ENCODE data around the gene FBRSL1. TPM values are rescaled to one million over a fixed set of nuclear protein-coding genes. Genes with fewer than 3 reads are reported as not detected.
A peak's percentile ranks its signal among the peaks of the same experiment; 100 is the strongest.

Gene FBRSL1
- total RNA-seq, 3 donors from 2014 or later (not counting 1 experiment from before 2014, with no cell fraction given) = 67.5 to 78.0 (median 76.2) TPM

DNA sequence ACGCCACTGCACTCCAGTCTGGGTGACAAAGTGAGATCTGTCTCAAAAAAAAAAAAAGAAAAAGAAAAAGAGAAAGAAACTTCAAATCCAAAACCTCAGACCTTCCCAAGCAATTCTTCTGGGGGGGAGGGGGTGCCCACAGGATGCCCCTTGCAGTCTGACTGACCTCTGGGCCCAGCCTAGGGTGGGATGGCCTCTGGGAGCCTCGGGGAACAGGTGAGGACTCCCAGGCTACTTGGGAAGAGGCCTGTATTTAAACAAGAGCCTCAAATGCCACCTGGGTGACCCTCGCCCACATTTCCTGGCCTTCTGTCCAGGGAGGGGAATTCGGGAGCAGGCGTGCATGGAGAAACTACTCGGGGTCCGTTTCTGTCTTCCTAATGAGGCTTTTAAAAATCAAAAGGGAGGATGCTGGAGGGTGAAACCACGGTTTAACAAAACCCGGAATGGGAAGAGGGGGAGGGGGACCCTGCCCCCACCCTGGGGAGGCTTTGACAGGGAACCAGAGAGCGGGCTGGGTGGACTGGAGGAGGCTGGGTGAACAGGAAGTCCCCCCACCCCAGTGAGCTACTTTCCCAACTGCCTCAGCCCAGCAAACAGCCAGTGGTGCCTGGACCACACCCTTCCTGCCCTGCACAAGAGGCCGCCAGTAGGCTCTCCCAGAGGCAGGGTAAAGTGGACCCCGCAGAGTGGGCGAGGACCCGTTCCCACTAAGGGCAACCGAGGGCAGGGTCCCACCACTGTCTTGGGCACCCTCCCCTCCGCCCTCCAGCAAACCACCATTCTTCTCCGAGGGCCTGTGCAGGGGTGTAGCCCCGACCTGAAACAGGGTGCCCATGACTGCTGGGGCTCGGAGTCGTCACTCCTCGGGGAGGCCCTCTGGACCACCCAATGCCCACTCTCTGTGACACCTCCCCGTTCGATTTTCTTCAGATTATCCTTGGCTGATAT, 1.5 kb upstream of the FBRSL1 start:
- H3K4me1 ChIP-seq (ENCODE audit: control insufficient read depth, insufficient read depth, low read length) = peaks cover 53% of the 10 kb centered on the region
- H3K36me3 ChIP-seq (ENCODE audit: control insufficient read depth, insufficient read depth, low read length) = no peaks in the 10 kb centered on the region
- peak in 1 of 3 donors; percentile 1 for ATAC-seq
- Mint-ChIP-seq H3K27ac (peak overlapping the region; percentile 94), H3K4me3 (peak overlapping the region; percentile 94), H3K27me3 (ENCODE audit: low read depth in 2 of 2) (no peaks in the 10 kb centered on the region), H3K36me3 (no peaks in the 10 kb centered on the region), H3K4me1 (peaks cover 46 to 62% of the 10 kb centered on the region in 2 donors), H3K9me3 (no peaks in the 10 kb centered on the region)
- peak overlapping the region; percentile 92 for H3K27ac ChIP-seq (ENCODE audit: low read length)
- peak; percentile 35 to 65 for DNase-seq
- H3K4me3 ChIP-seq (ENCODE audit: low read length) = peak overlapping the region; percentile 57
- WGBS (ENCODE audit: insufficient coverage) = 5% methylated on average over 23 of the region's 23 CpGs
- no peaks in the 10 kb centered on the region for H3K27me3 ChIP-seq (ENCODE audit: control insufficient read depth, insufficient read depth, low read length)
- intact Hi-C loops (cut with micrococcal nuclease) = no loop called here
- TF ChIP-seq, protein P1, sequence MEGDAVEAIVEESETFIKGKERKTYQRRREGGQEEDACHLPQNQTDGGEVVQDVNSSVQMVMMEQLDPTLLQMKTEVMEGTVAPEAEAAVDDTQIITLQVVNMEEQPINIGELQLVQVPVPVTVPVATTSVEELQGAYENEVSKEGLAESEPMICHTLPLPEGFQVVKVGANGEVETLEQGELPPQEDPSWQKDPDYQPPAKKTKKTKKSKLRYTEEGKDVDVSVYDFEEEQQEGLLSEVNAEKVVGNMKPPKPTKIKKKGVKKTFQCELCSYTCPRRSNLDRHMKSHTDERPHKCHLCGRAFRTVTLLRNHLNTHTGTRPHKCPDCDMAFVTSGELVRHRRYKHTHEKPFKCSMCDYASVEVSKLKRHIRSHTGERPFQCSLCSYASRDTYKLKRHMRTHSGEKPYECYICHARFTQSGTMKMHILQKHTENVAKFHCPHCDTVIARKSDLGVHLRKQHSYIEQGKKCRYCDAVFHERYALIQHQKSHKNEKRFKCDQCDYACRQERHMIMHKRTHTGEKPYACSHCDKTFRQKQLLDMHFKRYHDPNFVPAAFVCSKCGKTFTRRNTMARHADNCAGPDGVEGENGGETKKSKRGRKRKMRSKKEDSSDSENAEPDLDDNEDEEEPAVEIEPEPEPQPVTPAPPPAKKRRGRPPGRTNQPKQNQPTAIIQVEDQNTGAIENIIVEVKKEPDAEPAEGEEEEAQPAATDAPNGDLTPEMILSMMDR (IDR thresholded peaks at IDR 0.05) = no peak
- no peaks in the 10 kb centered on the region for H3K9me3 ChIP-seq (ENCODE audit: control insufficient read depth, insufficient read depth, low read length)

DNA sequence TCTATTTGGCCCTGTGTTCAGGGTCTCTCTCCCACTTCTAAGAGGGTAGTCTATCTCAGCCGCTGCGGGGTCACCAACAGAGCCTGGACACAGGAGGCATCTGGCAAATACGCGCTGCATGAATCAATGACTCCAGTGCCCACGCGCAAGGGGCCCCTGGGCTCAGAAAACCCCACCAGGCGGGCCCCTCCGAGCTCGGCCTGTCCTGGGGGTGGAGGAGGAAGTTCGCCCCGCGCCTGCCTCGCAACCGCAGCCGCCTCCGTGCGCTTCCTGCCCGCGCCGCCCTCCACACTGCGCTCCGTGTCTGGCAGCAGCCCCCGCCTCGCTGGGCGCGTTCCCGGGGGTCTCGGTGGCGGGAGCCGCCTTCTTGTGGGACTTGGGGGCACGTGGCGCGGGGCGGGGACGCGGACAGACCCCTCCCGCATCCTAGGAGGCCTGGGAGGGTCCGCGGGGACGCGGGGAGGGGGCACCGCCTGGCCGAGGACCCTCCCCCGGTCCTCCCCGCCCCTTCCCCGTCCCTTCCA, 811 bp upstream of the FBRSL1 start:
- intact Hi-C loops (cut with micrococcal nuclease) = no loop called here
- TF ChIP-seq, protein P1 (IDR thresholded peaks at IDR 0.05) = no peak
- peak overlapping the region; percentile 94 for H3K27ac Mint-ChIP-seq
- under 1% methylated on average over 46 of the region's 46 CpGs for WGBS (ENCODE audit: insufficient coverage)
- Histone ChIP-seq H3K9me3 (ENCODE audit: control insufficient read depth, insufficient read depth, low read length) (no peaks in the 10 kb centered on the region), H3K4me1 (ENCODE audit: control insufficient read depth, insufficient read depth, low read length) (peaks cover 60% of the 10 kb centered on the region), H3K27me3 (ENCODE audit: control insufficient read depth, insufficient read depth, low read length) (no peaks in the 10 kb centered on the region), H3K36me3 (ENCODE audit: control insufficient read depth, insufficient read depth, low read length) (no peaks in the 10 kb centered on the region), H3K27ac (ENCODE audit: low read length) (peak overlapping the region; percentile 92), H3K4me3 (ENCODE audit: low read length) (peak overlapping the region; percentile 57)
- peaks cover 49 to 70% of the 10 kb centered on the region in 2 donors for H3K4me1 Mint-ChIP-seq
- no peaks in the 10 kb centered on the region for H3K27me3 Mint-ChIP-seq (ENCODE audit: low read depth in 2 of 2)
- peak overlapping the region; percentile 94 for H3K4me3 Mint-ChIP-seq
- DNase-seq (peak; percentile 74 to 84), ATAC-seq (peak; percentile 45 to 69 (median 57))
- no peaks in the 10 kb centered on the region for H3K9me3 Mint-ChIP-seq
- no peaks in the 10 kb centered on the region for H3K36me3 Mint-ChIP-seq

DNA sequence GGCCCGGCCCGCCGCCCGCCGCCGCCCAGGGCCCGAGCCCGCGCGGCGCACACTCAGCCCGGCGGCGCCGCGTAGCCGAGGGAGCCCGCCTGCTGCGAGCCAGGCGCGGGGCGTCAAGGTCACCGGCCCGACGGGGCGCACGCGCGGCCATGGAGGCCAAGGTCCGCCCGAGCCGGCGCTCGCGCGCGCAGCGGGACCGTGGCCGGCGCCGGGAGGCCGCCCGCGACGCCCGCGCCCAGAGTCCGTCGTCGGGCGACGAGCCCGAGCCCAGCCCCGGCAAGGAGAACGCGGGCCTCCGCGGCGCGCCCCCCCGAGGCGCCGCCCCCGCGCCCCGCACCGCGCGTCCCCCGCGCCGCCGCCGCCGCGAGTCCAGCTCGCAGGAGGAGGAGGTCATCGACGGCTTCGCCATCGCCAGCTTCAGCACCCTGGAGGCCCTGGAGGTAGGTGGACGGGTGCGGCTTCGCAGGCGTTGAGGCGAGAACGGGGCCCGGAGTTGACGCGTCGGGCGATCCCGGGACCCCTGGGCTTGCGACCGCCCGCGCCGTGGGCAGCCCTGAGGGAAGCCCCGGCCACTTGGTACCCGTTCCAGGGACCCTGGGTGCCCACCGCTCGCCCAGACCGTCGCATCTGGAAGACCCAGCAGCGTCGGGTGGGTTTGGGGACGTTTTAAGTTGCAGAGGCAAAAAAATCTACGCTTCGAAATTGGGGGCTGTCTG, 629 bp downstream of the FBRSL1 start:
- Mint-ChIP-seq H3K27me3 (ENCODE audit: low read depth in 2 of 2) (no peaks in the 10 kb centered on the region), H3K27ac (peak overlapping the region; percentile 39 to 78), H3K4me1 (peaks cover 59 to 81% of the 10 kb centered on the region in 2 donors), H3K9me3 (no peaks in the 10 kb centered on the region), H3K36me3 (no peaks in the 10 kb centered on the region), H3K4me3 (peak overlapping the region; percentile 87)
- Histone ChIP-seq H3K4me3 (ENCODE audit: low read length) (peak overlapping the region; percentile 47), H3K27me3 (ENCODE audit: control insufficient read depth, insufficient read depth, low read length) (no peaks in the 10 kb centered on the region), H3K27ac (ENCODE audit: low read length) (no peak overlapping the region), H3K4me1 (ENCODE audit: control insufficient read depth, insufficient read depth, low read length) (peaks cover 74% of the 10 kb centered on the region), H3K36me3 (ENCODE audit: control insufficient read depth, insufficient read depth, low read length) (peaks cover 5% of the 10 kb centered on the region), H3K9me3 (ENCODE audit: control insufficient read depth, insufficient read depth, low read length) (no peaks in the 10 kb centered on the region)
- TF ChIP-seq, protein P1 (IDR thresholded peaks at IDR 0.05) = no peak
- 3% methylated on average over 110 of the region's 110 CpGs for WGBS (ENCODE audit: insufficient coverage)
- ATAC-seq (peak in 1 of 3 donors; percentile 0), DNase-seq (peak in 1 of 2 donors; percentile 48)
- intact Hi-C loops (cut with micrococcal nuclease) = no loop called here

Measured in natural killer cell (primary cell).